A549 treated with DMSO at 1 μM for 4 hours (cell line): ENCODE measurements around the gene EPM2AIP1. TPM values are rescaled to one million over a fixed set of nuclear protein-coding genes. Genes with fewer than 3 reads are reported as not detected.

ENCODE experiments used
- total RNA-seq: library from RNA; stranded (reverse); fragments of 200-300 nt; extraction: Qiagen RNA extraction; gene quantifications from 5 replicates; pipeline ENCODE4 v1.2.3, GENCODE V29; 2022; ENCODE audit warnings: low read depth

The EPM2AIP1 gene
- 4.8 to 8.0 TPM (median 7.4 TPM) in 5 replicates for total RNA-seq

DNA sequence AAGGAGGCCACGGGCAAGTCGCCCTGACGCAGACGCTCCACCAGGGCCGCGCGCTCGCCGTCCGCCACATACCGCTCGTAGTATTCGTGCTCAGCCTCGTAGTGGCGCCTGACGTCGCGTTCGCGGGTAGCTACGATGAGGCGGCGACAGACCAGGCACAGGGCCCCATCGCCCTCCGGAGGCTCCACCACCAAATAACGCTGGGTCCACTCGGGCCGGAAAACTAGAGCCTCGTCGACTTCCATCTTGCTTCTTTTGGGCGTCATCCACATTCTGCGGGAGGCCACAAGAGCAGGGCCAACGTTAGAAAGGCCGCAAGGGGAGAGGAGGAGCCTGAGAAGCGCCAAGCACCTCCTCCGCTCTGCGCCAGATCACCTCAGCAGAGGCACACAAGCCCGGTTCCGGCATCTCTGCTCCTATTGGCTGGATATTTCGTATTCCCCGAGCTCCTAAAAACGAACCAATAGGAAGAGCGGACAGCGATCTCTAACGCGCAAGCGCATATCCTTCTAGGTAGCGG is at the start of gene EPM2AIP1:
TSS of gene EPM2AIP1 (minus strand) at position 326 of the 520 bp plus-strand sequence. CDS start at position 272, 54 bp downstream.

DNA sequence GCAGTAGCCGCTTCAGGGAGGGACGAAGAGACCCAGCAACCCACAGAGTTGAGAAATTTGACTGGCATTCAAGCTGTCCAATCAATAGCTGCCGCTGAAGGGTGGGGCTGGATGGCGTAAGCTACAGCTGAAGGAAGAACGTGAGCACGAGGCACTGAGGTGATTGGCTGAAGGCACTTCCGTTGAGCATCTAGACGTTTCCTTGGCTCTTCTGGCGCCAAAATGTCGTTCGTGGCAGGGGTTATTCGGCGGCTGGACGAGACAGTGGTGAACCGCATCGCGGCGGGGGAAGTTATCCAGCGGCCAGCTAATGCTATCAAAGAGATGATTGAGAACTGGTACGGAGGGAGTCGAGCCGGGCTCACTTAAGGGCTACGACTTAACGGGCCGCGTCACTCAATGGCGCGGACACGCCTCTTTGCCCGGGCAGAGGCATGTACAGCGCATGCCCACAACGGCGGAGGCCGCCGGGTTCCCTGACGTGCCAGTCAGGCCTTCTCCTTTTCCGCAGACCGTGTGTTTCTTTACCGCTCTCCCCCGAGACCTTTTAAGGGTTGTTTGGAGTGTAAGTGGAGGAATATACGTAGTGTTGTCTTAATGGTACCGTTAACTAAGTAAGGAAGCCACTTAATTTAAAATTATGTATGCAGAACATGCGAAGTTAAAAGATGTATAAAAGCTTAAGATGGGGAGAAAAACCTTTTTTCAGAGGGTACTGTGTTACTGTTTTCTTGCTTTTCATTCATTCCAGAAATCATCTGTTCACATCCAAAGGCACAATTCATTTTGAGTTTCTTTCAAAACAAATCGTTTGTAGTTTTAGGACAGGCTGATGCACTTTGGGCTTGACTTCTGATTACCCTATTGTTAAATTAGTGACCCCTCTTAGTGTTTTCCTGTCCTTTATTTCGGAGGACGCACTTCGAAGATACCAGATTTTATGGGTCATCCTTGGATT is 674 bp upstream of the EPM2AIP1 start, which contains the start of gene MLH1:
TSS of gene MLH1 (plus strand) at position 193 of the 958 bp plus-strand sequence. CDS start at position 223, 30 bp downstream.

DNA sequence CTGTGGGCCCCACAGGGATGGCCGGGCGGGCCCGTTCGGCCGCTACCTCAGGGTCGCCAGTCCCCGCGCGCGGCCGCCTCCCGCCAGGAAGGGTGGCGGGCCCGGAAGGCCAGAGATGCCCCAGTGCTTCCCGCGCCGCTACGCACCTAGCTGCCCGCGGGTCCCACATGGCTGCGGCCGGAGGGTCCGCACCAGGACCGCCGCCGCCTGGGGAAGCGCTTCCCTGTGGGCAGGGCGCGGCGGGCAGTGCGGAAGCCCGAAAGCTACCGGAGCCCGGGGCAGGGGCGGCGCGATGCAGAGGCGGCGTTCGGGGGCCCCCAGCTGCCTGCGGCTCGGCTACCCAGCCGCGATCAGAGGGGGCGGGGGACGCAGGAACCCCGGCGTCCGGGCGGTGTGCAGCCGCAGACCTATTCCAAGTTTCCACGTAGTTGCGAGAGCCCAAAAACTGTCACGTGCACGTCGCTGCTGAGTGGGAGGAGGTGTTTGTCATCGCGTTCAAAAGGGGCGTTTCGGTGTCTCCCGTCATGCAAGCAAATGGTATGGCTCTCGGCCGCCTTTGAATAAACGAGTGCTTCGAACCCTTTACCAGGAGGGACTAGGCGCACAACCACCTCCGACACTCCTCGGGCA is 48.2 kb downstream of the EPM2AIP1 start, which contains the start of gene TRANK1:
TSS of gene TRANK1 (minus strand) at position 414 of the 630 bp plus-strand sequence. CDS start at position 169, 245 bp downstream.

Other genes starting within 250 kb of the EPM2AIP1 start
- not detected in 5 replicates for gene DCLK3, start 228.6 kb downstream of the EPM2AIP1 start, total RNA-seq
- gene TRANK1, start 48.1 kb downstream of the EPM2AIP1 start, total RNA-seq = 1.5 to 2.0 TPM (median 1.8 TPM) in 5 replicates
- 32.8 to 39.8 TPM (median 35.5 TPM) in 5 replicates for gene MLH1, start 387 bp upstream of the EPM2AIP1 start, total RNA-seq
- 51.9 to 63.1 TPM (median 58.7 TPM) in 5 replicates for gene LRRFIP2, start 181.5 kb upstream of the EPM2AIP1 start, total RNA-seq